ENCODE measurements around the gene GDNF.
A peak's percentile ranks its signal among the peaks of the same experiment; 100 is the strongest.

Gene GDNF

GRCh38 chr5:37815913-37816312, 23.9 kb downstream of the GDNF start:
- ChIA-PET CTCF (interaction anchor here (0.8 to 1.3 kb wide), 2 partner anchors 21 to 93 kb away, joined by 3 to 5 read pairs; no protein-coding TSS in a partner anchor), POLR2A (no interaction called here)
- TF ChIP-seq CTCF (IDR thresholded peaks at IDR 0.05; ENCODE audit: control extremely low read depth, extremely low read depth, low read depth, missing control alignments), result no peak
- no peak for DNase-seq (ENCODE audit: extremely low spot score)

GRCh38 chr5:37814699-37815098, 25.1 kb downstream of the GDNF start:
- POLR2A ChIA-PET, result no interaction called here

GRCh38 chr5:37812365-37812764, 27.5 kb downstream of the GDNF start:
- CTCF ChIA-PET, result interaction anchor here (1.1 to 1.9 kb wide), 3 partner anchors 9 to 399 kb away, joined by 3 to 6 read pairs (median 4); no protein-coding TSS in a partner anchor
- POLR2A ChIA-PET, result no interaction called here
- no peak for TF ChIP-seq CTCF (IDR thresholded peaks at IDR 0.05; ENCODE audit: control extremely low read depth, extremely low read depth, low read depth, missing control alignments)
- DNase-seq (ENCODE audit: extremely low spot score), result no peak

More at GRCh38 chr5:37814699-37815098, 25.1 kb downstream of the GDNF start:
- TF ChIP-seq CTCF (IDR thresholded peaks at IDR 0.05; ENCODE audit: control extremely low read depth, extremely low read depth, low read depth, missing control alignments), result no peak
- CTCF ChIA-PET, result interaction anchor here (1.3 kb wide), 1 partner anchor 92 kb away, joined by 5 read pairs; no protein-coding TSS in a partner anchor
- DNase-seq (ENCODE audit: extremely low spot score), result peak; percentile 39

- POLR2A ChIA-PET, result interaction anchor here (0.6 kb wide), 1 partner anchor 380 kb away, joined by 3 read pairs; no protein-coding TSS in a partner anchor
- DNase-seq (ENCODE audit: extremely low spot score), result no peak
- no peak for TF ChIP-seq CTCF (IDR thresholded peaks at IDR 0.05; ENCODE audit: control extremely low read depth, extremely low read depth, low read depth, missing control alignments)
- CTCF ChIA-PET, result interaction anchor here (1.1 to 2.6 kb wide), 5 partner anchors 10 to 399 kb away, joined by 3 to 12 read pairs (median 4); no protein-coding TSS in a partner anchor
Measured at GRCh38 chr5:37811866-37812265, 28.0 kb downstream of the GDNF start.

- POLR2A ChIA-PET, result no interaction called here
- TF ChIP-seq CTCF (IDR thresholded peaks at IDR 0.05; ENCODE audit: control extremely low read depth, extremely low read depth, low read depth, missing control alignments), result no peak
- CTCF ChIA-PET, result interaction anchor here (1.0 to 2.6 kb wide), 5 partner anchors 8 to 397 kb away, joined by 3 to 12 read pairs (median 3); no protein-coding TSS in a partner anchor
- no peak for DNase-seq (ENCODE audit: extremely low spot score)
Measured at GRCh38 chr5:37810311-37810710, 29.5 kb downstream of the GDNF start.

GRCh38 chr5:37808945-37809344, 30.9 kb downstream of the GDNF start:
- TF ChIP-seq CTCF (IDR thresholded peaks at IDR 0.05; ENCODE audit: control extremely low read depth, extremely low read depth, low read depth, missing control alignments), result no peak
- ChIA-PET POLR2A (no interaction called here), CTCF (interaction anchor here (1.7 kb wide), 1 partner anchor 396 kb away, joined by 4 read pairs; no protein-coding TSS in a partner anchor)
- DNase-seq (ENCODE audit: extremely low spot score), result no peak

Data from GM10248 (cell line).